Neural cell (in vitro differentiated cells): ENCODE data around the gene SUCO.

Experiments used
- TAF1 ChIP-seq: IDR thresholded peaks from 2 replicates; pipeline ENCODE4 v1.6.1; 2012; ENCODE audit warnings: low read depth
- TF ChIP-seq, protein P1 (sequence below): fragments of 450-650 bp; IDR thresholded peaks from 2 replicates; pipeline ENCODE4 v1.5.1; 2014; ENCODE audit warnings: antibody characterized with exemption, mild to moderate bottlenecking, moderate library complexity; ENCODE audit not compliant: poor library complexity, severe bottlenecking
- TF ChIP-seq, protein P2 (sequence below): IDR thresholded peaks from 2 replicates; pipeline ENCODE4 v1.6.1; 2012; ENCODE audit warnings: borderline replicate concordance

DNA sequence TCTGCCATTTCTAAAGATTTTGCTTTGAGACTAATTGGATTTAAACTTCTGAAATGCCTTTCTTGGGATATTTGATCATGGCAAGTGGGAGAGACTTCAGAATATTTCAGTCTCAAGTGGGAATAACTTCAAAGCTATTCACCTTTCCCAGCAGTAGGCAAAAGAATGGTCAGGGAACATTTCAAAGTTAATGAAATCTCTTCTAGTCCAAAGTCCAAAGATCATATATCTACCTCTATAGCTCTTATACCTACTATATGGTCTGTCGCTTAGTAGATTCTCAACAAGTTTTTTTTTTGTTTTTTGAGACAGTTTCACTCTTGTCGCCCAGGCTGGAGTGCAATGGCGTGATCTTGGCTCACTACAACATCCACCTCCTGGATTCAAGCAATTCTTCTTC, 44.6 kb upstream of the SUCO start:
- TF ChIP-seq, protein P1, sequence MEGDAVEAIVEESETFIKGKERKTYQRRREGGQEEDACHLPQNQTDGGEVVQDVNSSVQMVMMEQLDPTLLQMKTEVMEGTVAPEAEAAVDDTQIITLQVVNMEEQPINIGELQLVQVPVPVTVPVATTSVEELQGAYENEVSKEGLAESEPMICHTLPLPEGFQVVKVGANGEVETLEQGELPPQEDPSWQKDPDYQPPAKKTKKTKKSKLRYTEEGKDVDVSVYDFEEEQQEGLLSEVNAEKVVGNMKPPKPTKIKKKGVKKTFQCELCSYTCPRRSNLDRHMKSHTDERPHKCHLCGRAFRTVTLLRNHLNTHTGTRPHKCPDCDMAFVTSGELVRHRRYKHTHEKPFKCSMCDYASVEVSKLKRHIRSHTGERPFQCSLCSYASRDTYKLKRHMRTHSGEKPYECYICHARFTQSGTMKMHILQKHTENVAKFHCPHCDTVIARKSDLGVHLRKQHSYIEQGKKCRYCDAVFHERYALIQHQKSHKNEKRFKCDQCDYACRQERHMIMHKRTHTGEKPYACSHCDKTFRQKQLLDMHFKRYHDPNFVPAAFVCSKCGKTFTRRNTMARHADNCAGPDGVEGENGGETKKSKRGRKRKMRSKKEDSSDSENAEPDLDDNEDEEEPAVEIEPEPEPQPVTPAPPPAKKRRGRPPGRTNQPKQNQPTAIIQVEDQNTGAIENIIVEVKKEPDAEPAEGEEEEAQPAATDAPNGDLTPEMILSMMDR = no peak
- TF ChIP-seq, protein P2, sequence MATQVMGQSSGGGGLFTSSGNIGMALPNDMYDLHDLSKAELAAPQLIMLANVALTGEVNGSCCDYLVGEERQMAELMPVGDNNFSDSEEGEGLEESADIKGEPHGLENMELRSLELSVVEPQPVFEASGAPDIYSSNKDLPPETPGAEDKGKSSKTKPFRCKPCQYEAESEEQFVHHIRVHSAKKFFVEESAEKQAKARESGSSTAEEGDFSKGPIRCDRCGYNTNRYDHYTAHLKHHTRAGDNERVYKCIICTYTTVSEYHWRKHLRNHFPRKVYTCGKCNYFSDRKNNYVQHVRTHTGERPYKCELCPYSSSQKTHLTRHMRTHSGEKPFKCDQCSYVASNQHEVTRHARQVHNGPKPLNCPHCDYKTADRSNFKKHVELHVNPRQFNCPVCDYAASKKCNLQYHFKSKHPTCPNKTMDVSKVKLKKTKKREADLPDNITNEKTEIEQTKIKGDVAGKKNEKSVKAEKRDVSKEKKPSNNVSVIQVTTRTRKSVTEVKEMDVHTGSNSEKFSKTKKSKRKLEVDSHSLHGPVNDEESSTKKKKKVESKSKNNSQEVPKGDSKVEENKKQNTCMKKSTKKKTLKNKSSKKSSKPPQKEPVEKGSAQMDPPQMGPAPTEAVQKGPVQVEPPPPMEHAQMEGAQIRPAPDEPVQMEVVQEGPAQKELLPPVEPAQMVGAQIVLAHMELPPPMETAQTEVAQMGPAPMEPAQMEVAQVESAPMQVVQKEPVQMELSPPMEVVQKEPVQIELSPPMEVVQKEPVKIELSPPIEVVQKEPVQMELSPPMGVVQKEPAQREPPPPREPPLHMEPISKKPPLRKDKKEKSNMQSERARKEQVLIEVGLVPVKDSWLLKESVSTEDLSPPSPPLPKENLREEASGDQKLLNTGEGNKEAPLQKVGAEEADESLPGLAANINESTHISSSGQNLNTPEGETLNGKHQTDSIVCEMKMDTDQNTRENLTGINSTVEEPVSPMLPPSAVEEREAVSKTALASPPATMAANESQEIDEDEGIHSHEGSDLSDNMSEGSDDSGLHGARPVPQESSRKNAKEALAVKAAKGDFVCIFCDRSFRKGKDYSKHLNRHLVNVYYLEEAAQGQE = no peak
- no peak for TF ChIP-seq TAF1
